Measurements from ENCODE around the gene UBQLN1. TPM values are rescaled to one million over a fixed set of nuclear protein-coding genes. Genes with fewer than 3 reads are reported as not detected.

The UBQLN1 gene
- total RNA-seq, 4 donors from 2014 or later: 56.5 to 87.3 (median 72.1) TPM

DNA sequence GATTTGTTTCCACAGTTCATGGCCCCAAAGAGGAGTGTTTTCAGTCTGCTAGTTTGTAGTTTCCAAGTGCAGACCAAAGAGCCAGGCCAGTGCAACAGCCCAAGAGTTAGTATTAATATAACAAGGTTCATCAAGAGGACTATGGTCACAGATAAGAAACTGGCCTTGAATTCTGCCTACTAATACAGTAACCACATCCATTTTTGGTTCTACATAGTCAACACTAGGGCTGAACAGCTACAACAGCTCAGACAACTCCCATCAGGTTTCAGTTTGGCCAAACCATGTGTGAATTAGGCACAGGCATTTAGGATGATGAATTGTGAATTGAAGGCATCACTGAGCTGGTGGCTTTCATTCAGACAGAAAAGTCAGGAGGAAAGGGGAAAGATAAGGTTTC lies 13.8 kb upstream of the UBQLN1 start:
- no peaks in the 10 kb centered on the region for H3K36me3 ChIP-seq
- no peak for DNase-seq
- H3K27ac ChIP-seq: no peak overlapping the region
- H3K9me3 ChIP-seq: no peaks in the 10 kb centered on the region
- intact Hi-C loops (cut with DNase I; ENCODE audit: low total_unique reads) (no loop called here), in situ Hi-C loops (cut with MboI; ENCODE audit: low pct_ligation_motif_present in 1 of 4, low pct_unique_long_range_greater_than_20kb in 1 of 4, low sequenced_read_pairs in 3 of 4) (no loop called here)
- TF ChIP-seq POLR2A (IDR thresholded peaks at IDR 0.05) (no peak), POLR2AphosphoS5 (IDR thresholded peaks at IDR 0.05) (no peak), EP300 (IDR thresholded peaks at IDR 0.05; ENCODE audit: low read depth) (no peak), CTCF (IDR thresholded peaks at IDR 0.05) (no peak)
- no peak overlapping the region for H3K4me3 ChIP-seq
- H3K27me3 ChIP-seq: no peaks in the 10 kb centered on the region
- H3K4me1 ChIP-seq: no peaks in the 10 kb centered on the region

- Histone ChIP-seq H3K4me1 (no peaks in the 10 kb centered on the region), H3K4me3 (no peak overlapping the region), H3K27ac (no peak overlapping the region), H3K36me3 (no peaks in the 10 kb centered on the region), H3K27me3 (no peaks in the 10 kb centered on the region), H3K9me3 (no peaks in the 10 kb centered on the region)
- in situ Hi-C loops (cut with MboI; ENCODE audit: low pct_ligation_motif_present in 1 of 4, low pct_unique_long_range_greater_than_20kb in 1 of 4, low sequenced_read_pairs in 3 of 4) (no loop called here), intact Hi-C loops (cut with DNase I; ENCODE audit: low total_unique reads) (no loop called here)
- TF ChIP-seq EP300 (IDR thresholded peaks at IDR 0.05; ENCODE audit: low read depth) (no peak), POLR2A (IDR thresholded peaks at IDR 0.05) (no peak), POLR2AphosphoS5 (IDR thresholded peaks at IDR 0.05) (no peak), CTCF (IDR thresholded peaks at IDR 0.05) (no peak)
- no peak for DNase-seq
Measured at GRCh38 chr9:83715794-83716193, 8.0 kb upstream of the UBQLN1 start.

- H3K36me3 ChIP-seq: no peaks in the 10 kb centered on the region
- in situ Hi-C loops (cut with MboI; ENCODE audit: low pct_ligation_motif_present in 1 of 4, low pct_unique_long_range_greater_than_20kb in 1 of 4, low sequenced_read_pairs in 3 of 4) (no loop called here), intact Hi-C loops (cut with DNase I; ENCODE audit: low total_unique reads) (no loop called here)
- DNase-seq: no peak
- H3K27me3 ChIP-seq: no peaks in the 10 kb centered on the region
- no peaks in the 10 kb centered on the region for H3K9me3 ChIP-seq
- no peak overlapping the region for H3K4me3 ChIP-seq
- WGBS, 2 donors (ENCODE audit: low coverage in 1 of 2): 75 to 81% methylated on average over 1 of the region's 1 CpG
- no peak overlapping the region for H3K27ac ChIP-seq
- no peak for TF ChIP-seq POLR2A (IDR thresholded peaks at IDR 0.05)
- no peak for TF ChIP-seq EP300 (IDR thresholded peaks at IDR 0.05; ENCODE audit: low read depth)
- H3K4me1 ChIP-seq: no peaks in the 10 kb centered on the region
Measured at GRCh38 chr9:83715221-83715620, 7.5 kb upstream of the UBQLN1 start.

GRCh38 chr9:83714329-83714728 lies 6.6 kb upstream of the UBQLN1 start:
- in situ Hi-C loops (cut with MboI; ENCODE audit: low pct_ligation_motif_present in 1 of 4, low pct_unique_long_range_greater_than_20kb in 1 of 4, low sequenced_read_pairs in 3 of 4): no loop called here
- WGBS, 2 donors (ENCODE audit: low coverage in 1 of 2): 69 to 71% methylated on average over 2 to 3 of the region's 3 CpGs

More at GRCh38 chr9:83714329-83714728, 6.6 kb upstream of the UBQLN1 start:
- Histone ChIP-seq H3K27ac (no peak overlapping the region), H3K4me3 (no peak overlapping the region), H3K27me3 (no peaks in the 10 kb centered on the region), H3K36me3 (no peaks in the 10 kb centered on the region), H3K9me3 (no peaks in the 10 kb centered on the region), H3K4me1 (no peaks in the 10 kb centered on the region)
- no peak for DNase-seq
- intact Hi-C loops (cut with DNase I; ENCODE audit: low total_unique reads): no loop called here
- TF ChIP-seq POLR2AphosphoS5 (IDR thresholded peaks at IDR 0.05): no peak
- TF ChIP-seq CTCF (IDR thresholded peaks at IDR 0.05): peak in 2 of 5 experiments; percentile 9 to 25

Measured in transverse colon (tissue), 4 donors.